DMS114 treated with DMSO at 0.1 percent for 48 hours (cell line): ENCODE data around the gene ATM.
"Not testable (repeated sequence)": the region's sequence is repeated elsewhere in the genome, so short reads cannot be mapped to it uniquely, and the experiment has no call there.

Experiments used
- DNase-seq: peaks from one replicate; lab custom pipeline; 2025; ENCODE audit not compliant: unreplicated experiment; lab: John Stamatoyannopoulos, UW

The ATM gene

DNA sequence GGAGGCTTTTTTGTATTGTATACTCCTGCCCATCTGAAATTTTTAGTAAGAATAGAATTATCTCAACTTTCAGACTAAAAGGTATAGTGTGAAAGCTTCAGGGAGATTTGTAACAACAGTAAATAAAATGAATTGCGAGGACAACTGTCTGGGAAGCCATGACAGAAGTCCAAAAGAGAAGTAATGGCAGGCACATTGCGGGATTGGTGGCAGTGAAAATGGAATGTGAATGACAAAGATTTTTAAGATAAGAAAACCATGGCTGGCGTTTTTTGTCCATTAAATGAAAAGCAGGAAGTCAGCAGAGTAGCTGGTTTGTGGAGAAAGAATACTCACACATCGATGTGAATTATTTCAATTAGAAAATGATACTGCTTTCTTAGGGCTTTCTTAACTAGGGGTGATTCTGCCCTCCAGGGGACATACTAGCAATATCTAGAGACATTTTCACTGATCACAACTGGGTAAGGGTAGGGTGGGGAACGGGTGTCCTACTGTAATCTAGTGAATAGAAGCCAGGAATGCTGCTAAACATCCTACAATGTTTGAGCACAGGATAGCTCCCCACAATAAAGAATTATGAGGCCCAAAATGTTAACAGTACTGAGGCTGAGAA lies 2.0 kb upstream of the ATM start:
- no peak for DNase-seq

DNA sequence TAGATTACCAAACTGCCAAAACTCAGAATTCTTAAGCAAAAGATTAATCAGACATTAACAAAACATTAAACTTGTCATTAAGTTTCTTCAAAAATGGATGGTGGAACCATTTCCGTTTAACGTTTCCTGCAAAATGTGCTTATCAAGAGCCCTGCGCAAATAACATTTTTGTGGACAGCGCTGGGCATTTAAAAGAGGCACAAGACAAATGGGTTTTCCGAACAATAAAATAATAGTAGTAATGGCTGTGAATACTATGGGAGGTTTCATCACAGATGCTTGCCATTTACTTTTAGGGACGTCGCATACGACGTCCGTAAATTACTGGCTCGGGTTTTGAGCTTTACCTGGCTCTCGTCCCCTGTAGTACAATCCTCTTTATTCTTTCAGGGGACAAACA lies 1.5 kb upstream of the ATM start:
- no peak for DNase-seq

DNA sequence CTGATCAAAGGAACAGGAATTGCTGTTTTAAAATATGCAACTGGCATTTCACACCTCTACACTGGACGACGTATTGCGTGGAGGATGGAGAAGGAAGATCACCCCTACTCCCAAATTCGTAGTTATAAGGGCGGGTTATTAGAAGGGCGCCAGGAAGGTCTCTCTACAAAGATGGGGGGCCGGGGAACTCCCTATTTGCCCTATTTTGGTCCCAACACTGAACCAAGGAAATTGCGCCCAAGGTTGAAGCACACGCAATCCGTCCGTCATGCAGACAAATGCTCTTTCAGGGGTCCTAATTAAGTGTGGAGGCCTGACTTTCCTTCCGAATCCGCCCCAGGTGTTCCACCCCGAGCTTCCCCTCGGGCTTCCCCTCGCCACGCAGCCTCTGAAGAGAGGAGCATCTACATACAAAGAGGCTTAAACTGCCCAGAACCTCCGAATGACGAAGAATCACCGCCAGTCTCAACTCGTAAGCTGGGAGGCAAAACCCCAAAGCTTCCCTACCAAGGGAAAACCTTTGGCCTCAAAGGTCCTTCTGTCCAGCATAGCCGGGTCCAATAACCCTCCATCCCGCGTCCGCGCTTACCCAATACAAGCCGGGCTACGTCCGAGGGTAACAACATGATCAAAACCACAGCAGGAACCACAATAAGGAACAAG lies 825 bp upstream of the ATM start:
- DNase-seq, result no peak

DNA sequence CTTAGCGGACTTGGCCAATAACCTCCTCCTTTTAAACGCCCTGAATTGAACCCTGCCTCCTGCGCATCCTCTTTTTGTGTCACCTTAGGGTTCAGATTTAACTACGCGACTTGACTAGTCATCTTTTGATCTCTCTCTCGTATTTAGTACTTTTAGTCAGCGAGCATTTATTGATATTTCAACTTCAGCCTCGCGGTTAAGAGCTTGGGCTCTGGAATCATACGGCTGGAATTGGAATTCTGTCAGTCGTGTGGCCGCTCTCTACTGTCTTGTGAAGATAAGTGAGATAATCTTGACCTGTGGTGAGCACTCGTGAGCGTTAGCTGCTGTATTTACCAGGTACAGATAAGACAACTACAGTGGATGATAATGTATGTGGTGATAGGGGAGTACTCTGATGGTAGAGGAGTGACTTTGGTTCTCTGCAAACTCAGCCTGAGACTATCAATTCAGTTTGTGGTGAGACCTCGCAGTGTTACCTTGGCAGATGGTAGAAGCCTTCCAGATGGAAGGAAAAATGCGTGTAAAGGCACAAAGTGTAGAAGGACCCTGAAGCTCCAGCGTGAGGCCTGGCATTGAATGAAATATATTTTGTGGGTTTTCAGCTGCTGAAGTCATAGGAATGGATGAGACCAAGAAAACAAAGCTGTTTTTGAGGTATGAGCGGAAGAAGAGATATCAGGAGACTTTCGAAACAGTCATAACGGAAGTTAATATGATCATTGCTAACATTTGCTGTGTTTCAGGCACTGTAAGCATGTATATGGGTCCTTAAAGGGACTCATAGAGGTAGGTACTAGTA lies 682 bp downstream of the ATM start:
- no peak for DNase-seq

DNA sequence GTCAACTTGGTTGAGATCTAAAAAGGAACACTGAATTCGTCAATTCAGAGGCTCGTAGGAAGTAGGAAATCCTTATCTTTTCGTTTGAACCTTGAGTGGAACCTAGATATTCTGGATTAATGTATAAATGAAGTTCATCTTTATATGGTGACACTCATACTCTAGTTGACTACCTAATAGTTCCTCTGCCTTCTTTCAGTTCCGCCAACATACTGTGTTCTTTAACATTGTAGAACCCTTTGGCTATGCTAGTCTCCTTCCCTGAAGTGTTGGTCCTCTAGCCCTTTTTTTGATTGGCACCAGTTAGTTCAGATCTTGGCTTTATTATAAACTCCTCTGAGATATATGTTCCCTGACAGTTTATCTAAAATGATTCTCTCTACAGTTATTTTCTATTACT lies 1.5 kb downstream of the ATM start:
- DNase-seq, result no peak

DNA sequence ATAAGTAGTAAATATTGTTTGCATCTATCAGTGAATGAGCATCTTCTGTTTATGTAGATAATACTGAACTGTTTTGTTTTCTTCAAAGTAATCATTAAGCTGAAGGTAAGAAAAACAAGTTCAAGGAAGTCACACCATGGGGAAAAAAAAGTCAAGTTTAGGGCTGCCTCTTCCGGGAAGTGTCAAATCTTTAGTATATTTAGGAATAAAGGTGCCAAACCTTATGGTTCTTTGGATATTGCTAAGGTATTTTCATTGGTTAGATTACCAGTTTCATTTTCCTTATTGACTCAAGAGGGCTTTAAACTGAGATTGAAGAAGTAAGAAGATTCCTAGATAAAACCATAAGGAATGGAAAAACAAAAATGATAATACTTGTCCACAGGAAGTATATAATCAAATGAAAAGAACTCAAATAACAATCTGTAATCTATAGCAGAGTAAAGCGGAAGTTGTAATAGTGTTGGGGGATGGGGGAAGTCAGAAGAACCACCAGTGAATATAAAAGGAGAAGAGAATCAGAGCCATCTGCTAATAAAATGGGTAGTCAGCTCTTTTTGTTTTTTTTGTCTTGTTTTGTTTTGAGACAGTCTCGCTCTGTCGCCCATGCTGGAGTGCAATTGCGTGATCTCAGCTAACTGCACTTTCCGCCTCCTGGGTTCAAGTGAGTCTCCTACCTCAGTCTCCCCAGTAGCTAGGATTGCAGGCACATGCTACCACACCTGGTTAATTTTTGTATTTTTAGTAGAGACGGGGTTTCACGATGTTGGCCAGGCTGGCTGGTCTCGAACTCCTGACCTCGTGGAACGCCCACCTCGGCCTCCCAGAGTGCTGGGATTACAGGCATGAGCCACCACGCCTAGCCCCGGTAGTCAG lies 2.3 kb downstream of the ATM start:
- no peak for DNase-seq

DNA sequence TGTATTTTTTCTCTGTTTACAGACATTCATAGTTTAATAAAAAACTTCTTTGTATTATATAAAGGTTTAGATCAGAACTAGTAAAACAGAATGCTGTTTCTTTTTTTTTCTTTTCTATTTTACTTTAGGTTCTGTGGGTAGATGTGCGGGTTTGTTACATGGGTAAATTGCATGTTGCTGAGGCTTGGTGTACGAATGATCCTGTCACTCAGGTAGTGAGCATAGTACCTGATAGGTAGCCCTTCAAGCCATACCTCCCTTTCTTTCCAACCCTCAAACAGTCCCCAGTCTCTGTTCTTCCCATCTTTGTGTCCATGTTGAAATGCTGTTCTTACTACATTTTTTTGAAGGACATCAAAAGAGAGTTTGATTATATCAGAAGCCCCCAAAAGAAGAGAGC lies 3.2 kb downstream of the ATM start:
- DNase-seq, result no peak

DNA sequence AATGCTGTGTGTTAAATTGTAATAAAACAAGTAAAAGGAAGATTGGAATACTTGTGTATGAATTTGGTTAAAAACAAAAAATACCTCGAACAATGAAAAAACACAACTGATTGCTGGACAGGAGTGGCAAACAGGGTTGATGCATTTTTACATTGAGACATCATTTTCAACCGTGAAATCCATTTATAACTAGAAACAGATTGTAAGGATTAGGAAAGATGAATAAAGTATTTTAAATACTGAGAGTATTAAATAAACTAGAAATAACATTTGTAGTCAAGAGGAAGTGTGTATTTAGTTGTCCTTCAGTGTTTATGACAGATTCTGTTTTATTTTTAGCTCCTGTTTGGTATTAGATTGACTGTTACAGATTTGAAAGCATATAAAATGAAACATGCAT lies 5.4 kb downstream of the ATM start:
- no peak for DNase-seq

DNA sequence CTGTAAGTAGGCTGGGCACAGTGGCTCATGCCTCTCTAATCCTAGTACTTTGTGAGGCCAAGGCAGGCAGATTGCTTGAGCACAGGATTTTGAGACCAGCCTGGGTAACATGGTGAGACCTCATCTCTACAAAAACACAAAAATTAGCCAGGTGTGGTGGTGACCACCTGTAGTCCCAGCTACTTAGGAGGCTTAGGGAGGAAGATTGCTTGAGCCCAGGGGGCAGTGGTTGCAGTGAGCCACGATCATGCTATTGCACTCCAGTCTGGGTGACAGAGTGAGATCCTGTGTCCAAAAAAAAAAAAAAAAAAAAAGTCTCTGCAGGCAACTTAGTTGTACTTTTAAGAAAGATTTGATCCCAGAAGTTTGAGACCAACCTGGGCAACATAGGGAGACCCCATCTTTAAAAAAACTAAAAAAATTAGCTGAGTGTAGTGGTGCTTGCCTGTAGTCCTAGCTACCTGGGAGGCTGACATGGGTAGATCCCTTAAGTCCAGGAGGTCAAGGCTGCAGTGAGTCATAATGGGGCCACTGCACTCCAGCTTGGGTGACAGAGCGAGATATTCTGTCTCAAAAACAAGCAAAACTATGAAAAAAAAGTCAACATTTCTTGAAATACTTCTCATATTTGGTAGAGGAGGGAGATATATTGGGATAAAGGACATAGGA lies 10.5 kb downstream of the ATM start:
- no peak for DNase-seq

DNA sequence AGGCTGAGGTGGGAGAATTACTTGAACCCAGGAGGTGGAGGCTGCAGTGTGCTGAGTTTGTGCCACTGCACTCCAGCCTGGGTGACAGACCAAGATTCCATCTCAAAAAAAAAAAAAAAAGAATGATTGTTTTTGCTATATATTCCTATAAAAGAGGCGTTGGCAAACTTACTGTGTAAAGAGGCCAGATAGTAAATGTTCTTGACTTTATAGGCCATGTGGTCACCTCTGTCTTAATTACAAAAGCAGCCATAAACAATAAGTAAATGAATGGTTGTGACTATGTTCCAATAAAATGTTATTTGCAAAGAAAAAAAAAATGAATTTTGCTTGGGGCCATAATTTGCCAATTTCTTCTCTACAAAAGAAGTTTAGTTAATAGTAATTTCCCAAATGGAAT lies 12.3 kb downstream of the ATM start:
- no peak for DNase-seq

DNA sequence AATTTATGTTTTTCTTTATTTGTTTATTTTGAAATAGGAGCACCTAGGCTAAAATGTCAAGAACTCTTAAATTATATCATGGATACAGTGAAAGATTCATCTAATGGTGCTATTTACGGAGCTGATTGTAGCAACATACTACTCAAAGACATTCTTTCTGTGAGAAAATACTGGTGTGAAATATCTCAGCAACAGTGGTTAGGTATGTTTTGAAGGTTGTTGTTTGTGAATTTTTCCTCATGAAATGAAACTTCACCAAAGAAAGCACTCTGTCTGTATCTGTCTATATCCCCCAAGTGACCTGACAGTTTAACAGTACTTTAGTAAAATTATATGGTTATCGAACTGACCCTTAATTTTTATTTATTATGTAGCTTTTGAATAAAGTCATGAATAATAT lies 12.8 kb downstream of the ATM start:
- no peak for DNase-seq

DNA sequence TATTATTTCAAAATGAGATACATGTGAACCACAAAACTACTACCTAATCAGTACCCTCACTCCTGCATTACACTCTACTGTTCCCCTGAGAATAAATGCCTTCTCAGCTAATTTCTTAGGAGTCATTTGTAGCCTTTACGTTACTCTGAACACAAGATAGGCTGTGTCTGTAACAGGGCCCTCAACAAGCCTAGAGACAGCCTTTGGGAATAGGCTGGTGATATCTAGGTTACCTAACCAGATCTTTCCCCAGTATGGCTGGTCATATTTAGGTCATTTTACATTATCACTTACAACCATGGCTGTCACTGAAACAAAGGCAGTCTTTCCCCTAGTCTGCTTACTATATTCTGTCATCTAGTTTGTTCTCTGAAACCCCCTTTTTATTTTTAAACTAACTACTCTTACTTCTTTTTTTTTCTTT lies 14.2 kb downstream of the ATM start:
- DNase-seq, result no peak

DNA sequence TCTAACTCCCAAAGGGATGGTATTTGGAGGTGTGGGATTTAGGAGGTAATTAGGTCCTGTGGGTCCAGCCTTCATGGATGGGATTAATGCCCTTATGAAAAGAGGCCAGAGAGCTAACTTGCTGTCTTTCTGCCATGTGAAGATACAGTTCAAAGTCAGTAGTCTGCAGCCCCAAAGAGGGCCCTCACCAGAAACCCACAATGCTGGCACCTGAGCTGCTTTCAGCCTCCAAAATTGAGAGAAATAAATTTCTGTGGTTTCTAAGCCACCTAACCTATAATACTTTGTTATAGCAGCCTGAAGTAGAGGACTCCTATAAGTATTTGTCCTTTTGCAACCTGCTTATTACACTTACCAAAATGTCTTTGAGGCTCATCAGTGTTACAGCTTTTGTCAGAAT lies 16.2 kb downstream of the ATM start:
- no peak for DNase-seq

DNA sequence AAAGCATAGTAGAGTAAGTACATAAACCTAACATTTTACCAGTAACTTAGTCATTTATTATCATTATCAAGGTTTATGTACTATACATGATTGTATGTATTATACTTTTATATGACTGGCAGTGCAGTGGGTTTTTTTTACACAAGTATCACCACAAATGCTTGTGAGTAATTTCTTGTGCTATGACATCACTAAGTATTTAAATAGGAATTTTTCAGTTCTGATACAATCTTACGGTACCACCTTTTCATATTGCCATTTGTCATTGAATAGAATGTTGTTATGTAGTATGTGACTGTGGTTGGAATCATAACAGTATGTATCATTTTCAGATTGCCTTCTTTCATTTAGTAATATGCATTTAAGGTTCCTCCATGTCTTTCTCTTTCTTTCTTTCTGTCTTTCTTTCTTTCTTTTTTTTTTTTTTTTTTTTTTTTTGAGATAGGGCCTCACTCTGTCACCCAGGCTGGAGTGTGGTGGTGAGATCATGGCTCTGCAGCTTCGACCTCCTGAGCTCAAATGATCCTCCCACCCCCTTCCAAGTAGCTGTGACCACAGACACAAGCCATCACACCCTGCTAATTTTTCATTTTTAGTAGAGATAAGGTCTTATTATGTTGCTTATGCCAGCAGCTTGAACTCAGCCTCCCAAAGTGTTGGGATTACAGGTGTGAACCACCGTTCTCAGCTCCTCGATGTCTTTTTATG lies 18.6 kb downstream of the ATM start:
- DNase-seq, result no peak

DNA sequence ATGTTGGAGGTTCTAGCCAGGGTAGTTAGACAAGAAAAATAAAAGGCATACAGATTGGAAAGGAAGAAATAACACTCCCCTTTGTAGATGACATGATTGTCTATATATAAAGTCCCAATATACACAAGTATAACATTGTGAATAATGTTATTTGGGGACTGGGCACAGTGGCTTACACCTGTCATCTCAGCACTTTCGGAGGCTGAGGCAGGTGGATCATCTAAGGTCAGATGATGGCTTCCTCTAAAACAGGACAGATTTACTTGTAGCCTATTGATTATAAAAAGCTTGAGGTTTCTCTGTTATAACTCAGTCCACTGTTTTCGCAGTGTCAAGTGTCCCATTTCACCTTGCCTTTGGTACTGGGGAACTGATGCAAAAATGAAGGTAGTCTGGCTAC lies 19.6 kb downstream of the ATM start:
- no peak for DNase-seq

DNA sequence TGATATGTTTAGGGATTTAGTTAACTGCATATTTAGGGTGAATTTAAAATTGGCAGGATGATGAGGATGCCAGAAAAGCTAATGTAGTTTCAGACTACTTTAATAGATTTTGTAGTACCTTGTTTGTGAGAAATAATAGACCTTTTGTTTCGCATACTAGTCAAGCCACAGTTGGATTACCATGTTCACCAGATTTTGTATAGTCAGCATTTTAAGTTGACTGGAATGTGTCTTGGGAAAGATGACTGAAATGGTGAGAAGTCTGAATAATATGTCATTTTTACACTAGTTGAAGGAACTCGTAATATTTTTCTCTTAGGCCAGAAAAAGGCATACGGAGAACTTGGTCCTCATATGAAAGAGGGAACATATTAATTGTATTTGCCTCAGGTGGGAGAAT lies 23.4 kb downstream of the ATM start:
- no peak for DNase-seq

DNA sequence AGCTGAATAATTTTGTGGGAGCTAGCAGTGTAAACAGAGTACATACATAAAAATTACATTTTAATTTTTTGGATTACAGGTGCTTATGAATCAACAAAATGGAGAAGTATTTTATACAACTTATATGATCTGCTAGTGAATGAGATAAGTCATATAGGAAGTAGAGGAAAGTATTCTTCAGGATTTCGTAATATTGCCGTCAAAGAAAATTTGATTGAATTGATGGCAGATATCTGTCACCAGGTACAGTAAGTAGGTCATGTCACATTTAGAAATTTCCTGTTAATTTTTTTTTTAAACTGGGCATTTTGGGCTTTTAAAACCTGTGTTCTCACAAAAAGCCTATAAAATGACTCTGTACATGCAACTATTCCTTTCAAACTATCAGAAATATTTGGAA lies 24.0 kb downstream of the ATM start:
- DNase-seq, result no peak

DNA sequence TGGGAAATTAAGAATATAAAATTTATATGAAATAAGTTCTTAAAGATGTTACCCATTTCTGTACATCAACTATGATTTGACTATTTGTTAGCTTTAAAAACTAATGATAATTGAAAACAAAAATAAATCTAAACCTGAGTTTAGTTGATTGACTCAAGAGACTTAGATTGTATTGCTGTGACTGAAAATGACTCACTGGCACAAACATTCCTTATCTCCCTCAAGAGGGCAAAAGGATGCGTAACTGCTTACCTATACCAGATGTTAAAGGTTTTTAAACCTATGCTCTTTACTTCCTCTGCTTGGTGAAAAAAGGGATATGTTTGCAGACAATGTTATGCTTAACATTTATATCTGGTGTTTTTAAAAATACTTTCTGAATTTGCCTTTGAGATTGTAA lies 30.3 kb downstream of the ATM start:
- no peak for DNase-seq

DNA sequence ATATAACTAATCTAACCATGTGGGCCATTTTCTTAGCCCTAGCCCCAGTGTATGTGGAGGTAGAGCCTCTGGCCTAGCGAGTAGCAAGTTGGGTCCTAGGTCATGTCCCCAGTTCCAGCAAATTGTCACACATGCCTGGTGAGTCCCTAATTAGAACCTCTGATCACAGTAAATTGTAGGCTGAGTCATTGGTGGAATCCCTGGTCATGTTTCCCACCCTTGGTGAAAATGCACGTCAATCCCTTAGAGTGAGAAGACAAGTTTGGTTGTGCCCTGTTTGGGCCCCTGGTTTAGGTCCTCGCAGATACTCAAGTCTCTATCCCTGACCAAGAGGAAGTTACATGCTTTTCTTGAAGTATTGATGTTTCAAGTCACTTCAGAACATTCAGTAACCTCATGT lies 46.7 kb downstream of the ATM start:
- DNase-seq, result no peak

DNA sequence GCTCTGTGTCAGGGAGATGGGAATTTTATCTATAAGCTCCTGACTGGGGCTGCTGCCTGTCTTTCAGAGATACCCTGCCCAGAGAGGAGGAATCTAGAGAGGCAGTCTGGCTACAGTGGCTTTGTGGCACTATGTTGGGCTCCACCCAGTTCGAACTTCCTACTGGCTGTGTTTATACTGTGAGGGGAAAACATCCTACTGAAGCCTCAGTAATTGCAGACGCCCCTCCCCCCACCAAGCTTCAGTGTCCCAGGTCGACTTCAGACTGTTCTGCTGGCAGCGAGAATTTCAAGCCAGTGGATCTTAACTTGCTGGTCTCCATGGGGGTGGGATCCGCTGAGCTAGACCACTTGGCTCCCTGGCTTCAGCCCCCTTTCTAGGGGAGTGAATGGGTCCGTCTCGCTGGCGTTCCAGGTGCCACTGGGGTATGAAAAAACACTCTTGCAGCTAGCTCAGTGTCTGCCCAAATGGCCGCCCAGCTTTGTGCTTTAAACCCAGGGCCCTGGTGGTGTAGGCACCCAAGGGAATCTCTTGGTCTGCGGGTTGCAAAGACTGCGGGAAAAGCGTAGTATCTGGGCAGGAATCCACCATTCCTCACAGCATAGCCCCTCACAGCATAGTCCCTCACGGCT lies 54.2 kb downstream of the ATM start:
- DNase-seq, result not testable (repeated sequence)
